HG02610 (cell line): ENCODE results near the gene ING3.
"Not testable (repeated sequence)": the region's sequence is repeated elsewhere in the genome, so short reads cannot be mapped to it uniquely, and the experiment has no call there.

Experiments
- ATAC-seq: cut with Tn5 transposase; IDR thresholded peaks from one replicate; pipeline ENCODE4 v1.9.1; 2021; ENCODE audit warnings: mild to moderate bottlenecking, moderate library complexity; ENCODE audit not compliant: unreplicated experiment

ING3 gene

GRCh38 chr7:120949393-120949911 is 1.1 kb upstream of the ING3 start:
- ATAC-seq, result no peak

- ATAC-seq, result no peak
Observed at GRCh38 chr7:120949998-120950538, 509 bp upstream of the ING3 start.

GRCh38 chr7:120951309-120951699 is 727 bp downstream of the ING3 start:
- ATAC-seq, result no peak

GRCh38 chr7:120951826-120952225 is 1.2 kb downstream of the ING3 start:
- ATAC-seq, result no peak

- ATAC-seq, result peak; percentile 57
Observed at GRCh38 chr7:120955577-120956149, 5.1 kb downstream of the ING3 start.

GRCh38 chr7:120959929-120960484 is 9.4 kb downstream of the ING3 start:
- no peak for ATAC-seq

- ATAC-seq, result no peak
Observed at GRCh38 chr7:120960714-120961113, 10.1 kb downstream of the ING3 start.

GRCh38 chr7:120961638-120962173 is 11.1 kb downstream of the ING3 start:
- no peak for ATAC-seq

GRCh38 chr7:120964088-120964487 is 13.5 kb downstream of the ING3 start:
- no peak for ATAC-seq

- ATAC-seq, result peak; percentile 67
Observed at GRCh38 chr7:120966961-120967360, 16.4 kb downstream of the ING3 start.

- no peak for ATAC-seq
Observed at GRCh38 chr7:120973849-120974248, 23.3 kb downstream of the ING3 start.

GRCh38 chr7:120979765-120980499 is 29.4 kb downstream of the ING3 start:
- ATAC-seq, result no peak

- ATAC-seq, result no peak
Observed at GRCh38 chr7:120981117-120981516, 30.5 kb downstream of the ING3 start.

- peak; percentile 62 for ATAC-seq
Observed at GRCh38 chr7:120981888-120982615, 31.5 kb downstream of the ING3 start.

- ATAC-seq, result not testable (repeated sequence)
Observed at GRCh38 chr7:120983592-120983991, 33.0 kb downstream of the ING3 start.

GRCh38 chr7:120984406-120984805 is 33.8 kb downstream of the ING3 start:
- ATAC-seq, result no peak

GRCh38 chr7:120985130-120985758 is 34.7 kb downstream of the ING3 start:
- no peak for ATAC-seq

- no peak for ATAC-seq
Observed at GRCh38 chr7:120985839-120986238, 35.3 kb downstream of the ING3 start.

GRCh38 chr7:120986650-120987049 is 36.1 kb downstream of the ING3 start:
- no peak for ATAC-seq

GRCh38 chr7:120987280-120987679 is 36.7 kb downstream of the ING3 start:
- ATAC-seq, result no peak
